PFSK-1 (cell line): ENCODE results near the gene VCL.

Experiments
- FOXP2 ChIP-seq: optimal IDR thresholded peaks from 2 replicates; pipeline ENCODE3; 2011; ENCODE audit warnings: borderline replicate concordance, control low read depth, inconsistent platforms; ENCODE audit not compliant: insufficient read depth; ENCODE audit errors: extremely low read length, extremely low read depth
- POLR2AphosphoS5 ChIP-seq: IDR thresholded peaks from 2 replicates; pipeline ENCODE4 v1.6.1; 2012; ENCODE audit warnings: low read depth, mild to moderate bottlenecking, control low read depth, low read length, moderate library complexity
- REST ChIP-seq, 2 experiments: IDR thresholded peaks; 2 replicates each; pipeline versions ENCODE4 v1.6.1 to v1.8.0; 2011 to 2012; ENCODE audit warnings: low read depth in 2 of 2, low read length in 2 of 2, control low read depth in 1 of 2, inconsistent platforms in 1 of 2, mild to moderate bottlenecking in 1 of 2, moderate library complexity in 1 of 2; ENCODE audit not compliant: insufficient read depth in 1 of 2
- SIN3A ChIP-seq: IDR thresholded peaks from 2 replicates; pipeline ENCODE4 v1.6.1; 2012; ENCODE audit warnings: mild to moderate bottlenecking, low read length, moderate library complexity, borderline replicate concordance; ENCODE audit not compliant: insufficient read depth
- TAF1 ChIP-seq: IDR thresholded peaks from 2 replicates; pipeline ENCODE4 v1.6.1; 2012; ENCODE audit warnings: low read length, control low read depth, borderline replicate concordance; ENCODE audit not compliant: insufficient read depth

- TF ChIP-seq REST (IDR thresholded peaks at IDR 0.05; ENCODE audit: insufficient read depth in 1 of 2, low read depth in 2 of 2, low read length in 2 of 2) (no peak), TAF1 (no peak), POLR2AphosphoS5 (no peak), SIN3A (no peak), FOXP2 (no peak)
Observed at GRCh38 chr10:74110120-74110519, 112.2 kb downstream of the VCL start.
